Neural cell (in vitro differentiated cells): Measurements from ENCODE around the gene CIRBP. TPM values are rescaled to one million over a fixed set of nuclear protein-coding genes. Genes with fewer than 3 reads are reported as not detected.

Experiments
- H2AFZ ChIP-seq: fragments of 200-600, 300-800 bp; sonication (generic), shearing (Covaris generic); 2 replicates; pipeline ENCODE4 v1.6.0; 2014; ENCODE audit warnings: low read depth, mild to moderate bottlenecking, antibody characterized with exemption, low read length, moderate library complexity
- H3F3A ChIP-seq: fragments of 200-600 bp; shearing (Covaris generic); 2 replicates; pipeline ENCODE4 v1.6.1; 2016; ENCODE audit warnings: mild to moderate bottlenecking, moderate library complexity, mixed read lengths, antibody characterized with exemption, low read length; ENCODE audit not compliant: insufficient read depth, poor library complexity, severe bottlenecking
- H3K27ac ChIP-seq: fragments of 200-600, 300-800 bp; sonication (generic), shearing (Covaris generic); 2 replicates; pipeline ENCODE4 v1.5.1; 2014; ENCODE audit warnings: mild to moderate bottlenecking, low read length, moderate library complexity
- H3K27me3 ChIP-seq: fragments of 300-800, 200-600 bp; sonication (generic), shearing (Covaris generic); 2 replicates; pipeline ENCODE4 v1.6.0; 2014; ENCODE audit warnings: mild to moderate bottlenecking, low read depth, low read length, moderate library complexity; ENCODE audit not compliant: insufficient read depth
- H3K36me3 ChIP-seq: fragments of 300-800, 200-600 bp; sonication (generic), shearing (Covaris generic); 2 replicates; pipeline ENCODE4 v1.5.1; 2014; ENCODE audit warnings: mild to moderate bottlenecking, antibody characterized with exemption, low read length, moderate library complexity; ENCODE audit not compliant: insufficient read depth
- H3K4me2 ChIP-seq: fragments of 300-800, 200-600 bp; sonication (generic), shearing (Covaris generic); 2 replicates; pipeline ENCODE4 v1.6.0; 2014; ENCODE audit warnings: mild to moderate bottlenecking, low read length
- H3K4me3 ChIP-seq: fragments of 300-800, 200-600 bp; sonication (generic), shearing (Covaris generic); 2 replicates; pipeline ENCODE4 v1.5.1; 2014; ENCODE audit warnings: mild to moderate bottlenecking, low read length, moderate library complexity
- H3K79me2 ChIP-seq: fragments of 200-600 bp; shearing (Covaris generic); replicated peaks from 2 replicates; pipeline ENCODE4 v1.6.0; 2014; ENCODE audit warnings: mild to moderate bottlenecking, low read length, moderate library complexity; ENCODE audit not compliant: insufficient read depth
- H3K9ac ChIP-seq: fragments of 300-800, 200-600 bp; sonication (generic), shearing (Covaris generic); 2 replicates; pipeline ENCODE4 v1.6.1; 2016; ENCODE audit warnings: mild to moderate bottlenecking, low read length, mixed read lengths
- H3K9me2 ChIP-seq: fragments of 200-600 bp; shearing (Covaris generic); 2 replicates; pipeline ENCODE4 v1.6.1; 2016; ENCODE audit warnings: mild to moderate bottlenecking, low read length, mixed read lengths; ENCODE audit not compliant: insufficient read depth
- H3K9me3 ChIP-seq: fragments of 200-600, 300-800 bp; sonication (generic), shearing (Covaris generic); 2 replicates; pipeline ENCODE4 v1.6.1; 2016; ENCODE audit warnings: mild to moderate bottlenecking, mixed run types, low read length, moderate library complexity, mixed read lengths
- H4K20me1 ChIP-seq: fragments of 200-600 bp; shearing (Covaris generic); 2 replicates; pipeline ENCODE4 v1.6.1; 2016; ENCODE audit warnings: mild to moderate bottlenecking, mixed run types; ENCODE audit not compliant: insufficient read depth
- EP300 ChIP-seq: fragments of 450-650 bp; conservative IDR thresholded peaks from 2 replicates; pipeline ENCODE4 v1.6.1; 2014; ENCODE audit warnings: antibody characterized with exemption, mild to moderate bottlenecking, moderate library complexity; ENCODE audit not compliant: poor library complexity, severe bottlenecking
- EZH2 ChIP-seq: fragments of 200-600, 300-800 bp; shearing (Covaris generic), sonication (generic); IDR thresholded peaks from 2 replicates; pipeline ENCODE4 v1.6.1; 2014; ENCODE audit warnings: antibody characterized with exemption, low read length, borderline replicate concordance, mild to moderate bottlenecking; ENCODE audit not compliant: insufficient read depth, poor library complexity, severe bottlenecking
- MXI1 ChIP-seq: fragments of 450-650 bp; conservative IDR thresholded peaks from 2 replicates; pipeline ENCODE4 v1.6.1; 2014; ENCODE audit warnings: antibody characterized with exemption, mild to moderate bottlenecking; ENCODE audit not compliant: poor library complexity, severe bottlenecking
- POLR2AphosphoS5 ChIP-seq: IDR thresholded peaks from 2 replicates; pipeline ENCODE4 v1.6.1; 2012
- RAD21 ChIP-seq: fragments of 450-650 bp; conservative IDR thresholded peaks from 2 replicates; pipeline ENCODE4 v1.6.1; 2014; ENCODE audit warnings: antibody characterized with exemption, mild to moderate bottlenecking, moderate library complexity
- REST ChIP-seq: IDR thresholded peaks from 2 replicates; pipeline ENCODE4 v1.6.1; 2012; ENCODE audit warnings: borderline replicate concordance
- TAF1 ChIP-seq: IDR thresholded peaks from 2 replicates; pipeline ENCODE4 v1.6.1; 2012; ENCODE audit warnings: low read depth
- polyA plus RNA-seq: library from polyadenylated mRNA; depleted of rRNA; stranded (reverse); fragments of >200 nt; gene quantifications from 2 replicates; pipeline ENCODE4 v1.2.3, GENCODE V29; 2014
- TF ChIP-seq, protein P1 (sequence below): fragments of 450-650 bp; IDR thresholded peaks from 2 replicates; pipeline ENCODE4 v1.5.1; 2014; ENCODE audit warnings: antibody characterized with exemption, mild to moderate bottlenecking, moderate library complexity; ENCODE audit not compliant: poor library complexity, severe bottlenecking

CIRBP gene
- polyA plus RNA-seq, 1 donor from 2014 or later = 1,663 TPM

- H3K9me3 ChIP-seq = no peaks in the 10 kb centered on the region
- H3K9ac ChIP-seq = peak overlapping the region; percentile 99
- H3K36me3 ChIP-seq = no peaks in the 10 kb centered on the region
- TF ChIP-seq RAD21 (no peak), MXI1 (no peak), POLR2AphosphoS5 (no peak), REST (no peak), EP300 (no peak), TAF1 (no peak), EZH2 (no peak)
- TF ChIP-seq, protein P1, sequence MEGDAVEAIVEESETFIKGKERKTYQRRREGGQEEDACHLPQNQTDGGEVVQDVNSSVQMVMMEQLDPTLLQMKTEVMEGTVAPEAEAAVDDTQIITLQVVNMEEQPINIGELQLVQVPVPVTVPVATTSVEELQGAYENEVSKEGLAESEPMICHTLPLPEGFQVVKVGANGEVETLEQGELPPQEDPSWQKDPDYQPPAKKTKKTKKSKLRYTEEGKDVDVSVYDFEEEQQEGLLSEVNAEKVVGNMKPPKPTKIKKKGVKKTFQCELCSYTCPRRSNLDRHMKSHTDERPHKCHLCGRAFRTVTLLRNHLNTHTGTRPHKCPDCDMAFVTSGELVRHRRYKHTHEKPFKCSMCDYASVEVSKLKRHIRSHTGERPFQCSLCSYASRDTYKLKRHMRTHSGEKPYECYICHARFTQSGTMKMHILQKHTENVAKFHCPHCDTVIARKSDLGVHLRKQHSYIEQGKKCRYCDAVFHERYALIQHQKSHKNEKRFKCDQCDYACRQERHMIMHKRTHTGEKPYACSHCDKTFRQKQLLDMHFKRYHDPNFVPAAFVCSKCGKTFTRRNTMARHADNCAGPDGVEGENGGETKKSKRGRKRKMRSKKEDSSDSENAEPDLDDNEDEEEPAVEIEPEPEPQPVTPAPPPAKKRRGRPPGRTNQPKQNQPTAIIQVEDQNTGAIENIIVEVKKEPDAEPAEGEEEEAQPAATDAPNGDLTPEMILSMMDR = no peak
- H3K9me2 ChIP-seq = no peaks in the 10 kb centered on the region
- peak overlapping the region; percentile 93 for H3K4me3 ChIP-seq
- H3K79me2 ChIP-seq = peaks cover 64% of the 10 kb centered on the region
- H3F3A ChIP-seq = no peaks in the 10 kb centered on the region
- H2AFZ ChIP-seq = no peak overlapping the region
- H4K20me1 ChIP-seq = peaks cover 4% of the 10 kb centered on the region
- H3K4me2 ChIP-seq = no peak overlapping the region
- H3K27ac ChIP-seq = no peak overlapping the region
- H3K27me3 ChIP-seq = no peaks in the 10 kb centered on the region
Measured at GRCh38 chr19:1253514-1254080, 15.5 kb upstream of the CIRBP start.

- Histone ChIP-seq H3K27ac (no peak overlapping the region), H3K4me3 (no peak overlapping the region), H3K9ac (no peak overlapping the region), H4K20me1 (peaks cover 4% of the 10 kb centered on the region), H3K9me2 (no peaks in the 10 kb centered on the region), H3K27me3 (no peaks in the 10 kb centered on the region), H2AFZ (no peak overlapping the region), H3K79me2 (peaks cover 69% of the 10 kb centered on the region), H3K36me3 (no peaks in the 10 kb centered on the region), H3F3A (no peaks in the 10 kb centered on the region), H3K9me3 (no peaks in the 10 kb centered on the region), H3K4me2 (no peak overlapping the region)
- no peak for TF ChIP-seq REST
- TF ChIP-seq POLR2AphosphoS5 = no peak
- no peak for TF ChIP-seq EZH2
- no peak for TF ChIP-seq TAF1
- TF ChIP-seq, protein P1 = no peak
- TF ChIP-seq RAD21 = no peak
- TF ChIP-seq MXI1 = no peak
- TF ChIP-seq EP300 = no peak
Measured at GRCh38 chr19:1254081-1254527, 15.0 kb upstream of the CIRBP start.
